Brain microvascular endothelial cell (primary cell): ENCODE data around the gene ZNF554.

ENCODE experiments used
- DNase-seq: peaks from one replicate; pipeline ENCODE4 v3.0.0-alpha.2; 2020
- H3K27ac ChIP-seq: fragments of 250-450 bp; sonication (Bioruptor Pico); 2 replicates; pipeline ENCODE4 v1.5.1; 2020; ENCODE audit warnings: mild to moderate bottlenecking, moderate library complexity
- H3K27me3 ChIP-seq: fragments of 250-450 bp; sonication (Bioruptor Pico); replicated peaks from 2 replicates; pipeline ENCODE4 v1.5.1; 2020; ENCODE audit warnings: mild to moderate bottlenecking
- H3K36me3 ChIP-seq: fragments of 250-450 bp; sonication (Bioruptor Pico); replicated peaks from 2 replicates; pipeline ENCODE4 v1.5.1; 2020; ENCODE audit warnings: mild to moderate bottlenecking
- H3K4me3 ChIP-seq: 2 replicates; pipeline ENCODE4 v1.5.1; 2011; ENCODE audit warnings: low read depth, mild to moderate bottlenecking, control low read depth, low read length, moderate library complexity
- CTCF ChIP-seq: IDR thresholded peaks from 2 replicates; pipeline ENCODE4 v1.5.1; 2011; ENCODE audit warnings: low read depth, mild to moderate bottlenecking, moderate library complexity, low read length, control low read depth, inconsistent platforms; ENCODE audit errors: missing control alignments
- in situ Hi-C: cut with HindIII; loops from 2 replicates; pipeline ENCODE4 v1.10.0; 2017; ENCODE audit warnings: low sequenced_read_pairs, low pct_ligation_motif_present

ZNF554 gene

GRCh38 chr19:2858864-2859263 is 39.2 kb downstream of the ZNF554 start:
- no peak overlapping the region for H3K4me3 ChIP-seq
- peaks cover 8% of the 10 kb centered on the region for H3K36me3 ChIP-seq
- TF ChIP-seq CTCF = no peak
- in situ Hi-C loops = no loop called here
- H3K27ac ChIP-seq = no peak overlapping the region
- H3K27me3 ChIP-seq = no peaks in the 10 kb centered on the region
- no peak for DNase-seq

GRCh38 chr19:2863816-2864215 is 44.1 kb downstream of the ZNF554 start:
- no peaks in the 10 kb centered on the region for H3K36me3 ChIP-seq
- H3K27me3 ChIP-seq = no peaks in the 10 kb centered on the region
- H3K27ac ChIP-seq = no peak overlapping the region
- H3K4me3 ChIP-seq = no peak overlapping the region
- in situ Hi-C loops = no loop called here
- DNase-seq = no peak
- no peak for TF ChIP-seq CTCF

GRCh38 chr19:2865334-2866100 is 45.8 kb downstream of the ZNF554 start:
- Histone ChIP-seq H3K36me3 (no peaks in the 10 kb centered on the region), H3K4me3 (no peak overlapping the region), H3K27me3 (no peaks in the 10 kb centered on the region), H3K27ac (no peak overlapping the region)
- DNase-seq = no peak
- in situ Hi-C loops = no loop called here
- no peak for TF ChIP-seq CTCF

GRCh38 chr19:2866495-2867024 is 46.9 kb downstream of the ZNF554 start:
- DNase-seq = no peak
- TF ChIP-seq CTCF = no peak
- H3K27ac ChIP-seq = no peak overlapping the region
- no peaks in the 10 kb centered on the region for H3K27me3 ChIP-seq
- no peak overlapping the region for H3K4me3 ChIP-seq
- in situ Hi-C loops = no loop called here
- no peaks in the 10 kb centered on the region for H3K36me3 ChIP-seq

- DNase-seq = no peak
- in situ Hi-C loops = no loop called here
- no peak for TF ChIP-seq CTCF
- H3K4me3 ChIP-seq = no peak within 1 kb of the TSS
- H3K27ac ChIP-seq = no peak within 1 kb of the TSS
- H3K36me3 ChIP-seq = no peaks in the 10 kb centered on the region
- H3K27me3 ChIP-seq = no peaks in the 10 kb centered on the region
Measured at GRCh38 chr19:2867025-2867991, 47.6 kb downstream of the ZNF554 start, which contains the start of gene ZNF556. Gene ZNF556, plus strand, starts transcription at chr19:2867335. Its CDS starts 87 bp downstream, at chr19:2867422.
